Thyroid gland (tissue), 4 donors: ENCODE measurements around the gene CCT4.

Experiments used
- POLR2A ChIP-seq, 2 donors: fragments of 450-650 bp; IDR thresholded peaks; one replicate each; pipeline ENCODE4 v1.6.1; 2017; ENCODE audit warnings: antibody characterized with exemption in 2 of 2, mild to moderate bottlenecking in 2 of 2, moderate library complexity in 1 of 2
- TF ChIP-seq, protein P1 (sequence below), 6 experiments: fragments of 200-600 bp in 3 of 6; fragments of 450-650 bp in 3 of 6; sonication (generic) in 3 of 6; IDR thresholded peaks; one replicate each; pipeline ENCODE4 v1.5.1; 2016 to 2019; ENCODE audit warnings: antibody characterized with exemption in 6 of 6, mild to moderate bottlenecking in 2 of 6, inconsistent platforms in 1 of 6, moderate library complexity in 1 of 6

DNA sequence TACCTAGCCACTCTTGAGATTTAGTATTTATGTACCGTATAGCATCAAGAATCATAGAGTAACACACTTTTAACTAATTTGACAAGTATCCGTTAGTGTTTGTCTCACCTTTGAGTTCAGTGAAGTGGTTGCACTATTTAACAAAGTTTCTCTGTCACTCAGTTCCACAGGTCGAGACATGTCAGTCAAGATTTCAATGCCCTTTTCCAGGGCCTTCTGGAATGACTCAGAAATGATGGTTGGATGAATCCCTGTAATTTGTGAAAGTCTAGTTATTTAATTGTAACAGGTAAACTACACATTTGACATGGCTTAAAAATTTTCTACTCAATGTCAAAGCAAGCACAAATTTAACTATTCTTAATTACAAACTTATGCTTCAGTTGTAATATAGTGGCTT is 9.7 kb downstream of the CCT4 start:
- TF ChIP-seq, protein P1, sequence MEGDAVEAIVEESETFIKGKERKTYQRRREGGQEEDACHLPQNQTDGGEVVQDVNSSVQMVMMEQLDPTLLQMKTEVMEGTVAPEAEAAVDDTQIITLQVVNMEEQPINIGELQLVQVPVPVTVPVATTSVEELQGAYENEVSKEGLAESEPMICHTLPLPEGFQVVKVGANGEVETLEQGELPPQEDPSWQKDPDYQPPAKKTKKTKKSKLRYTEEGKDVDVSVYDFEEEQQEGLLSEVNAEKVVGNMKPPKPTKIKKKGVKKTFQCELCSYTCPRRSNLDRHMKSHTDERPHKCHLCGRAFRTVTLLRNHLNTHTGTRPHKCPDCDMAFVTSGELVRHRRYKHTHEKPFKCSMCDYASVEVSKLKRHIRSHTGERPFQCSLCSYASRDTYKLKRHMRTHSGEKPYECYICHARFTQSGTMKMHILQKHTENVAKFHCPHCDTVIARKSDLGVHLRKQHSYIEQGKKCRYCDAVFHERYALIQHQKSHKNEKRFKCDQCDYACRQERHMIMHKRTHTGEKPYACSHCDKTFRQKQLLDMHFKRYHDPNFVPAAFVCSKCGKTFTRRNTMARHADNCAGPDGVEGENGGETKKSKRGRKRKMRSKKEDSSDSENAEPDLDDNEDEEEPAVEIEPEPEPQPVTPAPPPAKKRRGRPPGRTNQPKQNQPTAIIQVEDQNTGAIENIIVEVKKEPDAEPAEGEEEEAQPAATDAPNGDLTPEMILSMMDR (IDR thresholded peaks at IDR 0.05), result no peak
- TF ChIP-seq POLR2A (IDR thresholded peaks at IDR 0.05), result no peak
